ENCODE measurements around the gene MTRF1L.

Gene MTRF1L

GRCh38 chr6:153024709-153025017 lies 22.2 kb upstream of the MTRF1L start:
- DNase-seq (ENCODE audit: low read depth, low spot score): no peak
- TF ChIP-seq ZNF274 (IDR thresholded peaks at IDR 0.05; ENCODE audit: low read depth, low read length): no peak
- no peak for TF ChIP-seq SUZ12 (IDR thresholded peaks at IDR 0.05; ENCODE audit: extremely low read depth, insufficient read depth, insufficient read length)
- no peak for TF ChIP-seq YY1 (IDR thresholded peaks at IDR 0.05; ENCODE audit: insufficient read depth, insufficient read length)
- Histone ChIP-seq H3K36me3 (ENCODE audit: insufficient read depth, insufficient read length, low read length) (no peaks in the 10 kb centered on the region), H3K4me1 (ENCODE audit: insufficient read depth, insufficient read length) (no peaks in the 10 kb centered on the region), H3K27me3 (ENCODE audit: insufficient read depth, insufficient read length) (no peaks in the 10 kb centered on the region), H3K9me3 (ENCODE audit: insufficient read depth, low read length) (no peaks in the 10 kb centered on the region), H3K4me3 (ENCODE audit: insufficient read length, low read depth) (no peak overlapping the region), H3K9ac (ENCODE audit: insufficient read length, low read depth) (no peak overlapping the region)

- H3K9ac ChIP-seq (ENCODE audit: insufficient read length, low read depth): no peak overlapping the region
- no peak overlapping the region for H3K4me3 ChIP-seq (ENCODE audit: insufficient read length, low read depth)
- H3K36me3 ChIP-seq (ENCODE audit: insufficient read depth, insufficient read length, low read length): no peaks in the 10 kb centered on the region
- H3K4me1 ChIP-seq (ENCODE audit: insufficient read depth, insufficient read length): no peaks in the 10 kb centered on the region
- H3K27me3 ChIP-seq (ENCODE audit: insufficient read depth, insufficient read length): no peaks in the 10 kb centered on the region
- no peak for DNase-seq (ENCODE audit: low read depth, low spot score)
- no peaks in the 10 kb centered on the region for H3K9me3 ChIP-seq (ENCODE audit: insufficient read depth, low read length)
- TF ChIP-seq ZNF274 (IDR thresholded peaks at IDR 0.05; ENCODE audit: low read depth, low read length) (no peak), YY1 (IDR thresholded peaks at IDR 0.05; ENCODE audit: insufficient read depth, insufficient read length) (no peak), SUZ12 (IDR thresholded peaks at IDR 0.05; ENCODE audit: extremely low read depth, insufficient read depth, insufficient read length) (no peak)
Observed at GRCh38 chr6:153023977-153024708, 21.6 kb upstream of the MTRF1L start.

- Histone ChIP-seq H3K4me1 (ENCODE audit: insufficient read depth, insufficient read length) (no peaks in the 10 kb centered on the region), H3K27me3 (ENCODE audit: insufficient read depth, insufficient read length) (no peaks in the 10 kb centered on the region), H3K36me3 (ENCODE audit: insufficient read depth, insufficient read length, low read length) (no peaks in the 10 kb centered on the region), H3K9me3 (ENCODE audit: insufficient read depth, low read length) (no peaks in the 10 kb centered on the region), H3K9ac (ENCODE audit: insufficient read length, low read depth) (no peak overlapping the region), H3K4me3 (ENCODE audit: insufficient read length, low read depth) (no peak overlapping the region)
- DNase-seq (ENCODE audit: low read depth, low spot score): no peak
- TF ChIP-seq YY1 (IDR thresholded peaks at IDR 0.05; ENCODE audit: insufficient read depth, insufficient read length) (no peak), SUZ12 (IDR thresholded peaks at IDR 0.05; ENCODE audit: extremely low read depth, insufficient read depth, insufficient read length) (no peak), ZNF274 (IDR thresholded peaks at IDR 0.05; ENCODE audit: low read depth, low read length) (no peak)
Observed at GRCh38 chr6:153018355-153018754, 15.8 kb upstream of the MTRF1L start.

- Histone ChIP-seq H3K36me3 (ENCODE audit: insufficient read depth, insufficient read length, low read length) (no peaks in the 10 kb centered on the region), H3K27me3 (ENCODE audit: insufficient read depth, insufficient read length) (no peaks in the 10 kb centered on the region), H3K4me1 (ENCODE audit: insufficient read depth, insufficient read length) (no peaks in the 10 kb centered on the region), H3K9me3 (ENCODE audit: insufficient read depth, low read length) (no peaks in the 10 kb centered on the region), H3K4me3 (ENCODE audit: insufficient read length, low read depth) (no peak overlapping the region), H3K9ac (ENCODE audit: insufficient read length, low read depth) (no peak overlapping the region)
- DNase-seq (ENCODE audit: low read depth, low spot score): no peak
- TF ChIP-seq ZNF274 (IDR thresholded peaks at IDR 0.05; ENCODE audit: low read depth, low read length) (no peak), YY1 (IDR thresholded peaks at IDR 0.05; ENCODE audit: insufficient read depth, insufficient read length) (no peak), SUZ12 (IDR thresholded peaks at IDR 0.05; ENCODE audit: extremely low read depth, insufficient read depth, insufficient read length) (no peak)
Observed at GRCh38 chr6:153016846-153017245, 14.3 kb upstream of the MTRF1L start.

- DNase-seq (ENCODE audit: low read depth, low spot score): no peak
- H3K36me3 ChIP-seq (ENCODE audit: insufficient read depth, insufficient read length, low read length): no peaks in the 10 kb centered on the region
- H3K4me3 ChIP-seq (ENCODE audit: insufficient read length, low read depth): no peak overlapping the region
- H3K9ac ChIP-seq (ENCODE audit: insufficient read length, low read depth): no peak overlapping the region
- TF ChIP-seq YY1 (IDR thresholded peaks at IDR 0.05; ENCODE audit: insufficient read depth, insufficient read length): no peak
- TF ChIP-seq SUZ12 (IDR thresholded peaks at IDR 0.05; ENCODE audit: extremely low read depth, insufficient read depth, insufficient read length): no peak
- no peak for TF ChIP-seq ZNF274 (IDR thresholded peaks at IDR 0.05; ENCODE audit: low read depth, low read length)
- no peaks in the 10 kb centered on the region for H3K9me3 ChIP-seq (ENCODE audit: insufficient read depth, low read length)
- no peaks in the 10 kb centered on the region for H3K27me3 ChIP-seq (ENCODE audit: insufficient read depth, insufficient read length)
- no peaks in the 10 kb centered on the region for H3K4me1 ChIP-seq (ENCODE audit: insufficient read depth, insufficient read length)
Observed at GRCh38 chr6:153015094-153015640, 12.7 kb upstream of the MTRF1L start.

- Histone ChIP-seq H3K4me3 (ENCODE audit: insufficient read length, low read depth) (no peak overlapping the region), H3K27me3 (ENCODE audit: insufficient read depth, insufficient read length) (no peaks in the 10 kb centered on the region), H3K9me3 (ENCODE audit: insufficient read depth, low read length) (no peaks in the 10 kb centered on the region), H3K9ac (ENCODE audit: insufficient read length, low read depth) (no peak overlapping the region), H3K4me1 (ENCODE audit: insufficient read depth, insufficient read length) (no peaks in the 10 kb centered on the region), H3K36me3 (ENCODE audit: insufficient read depth, insufficient read length, low read length) (no peaks in the 10 kb centered on the region)
- DNase-seq (ENCODE audit: low read depth, low spot score): no peak
- TF ChIP-seq SUZ12 (IDR thresholded peaks at IDR 0.05; ENCODE audit: extremely low read depth, insufficient read depth, insufficient read length) (no peak), YY1 (IDR thresholded peaks at IDR 0.05; ENCODE audit: insufficient read depth, insufficient read length) (no peak), ZNF274 (IDR thresholded peaks at IDR 0.05; ENCODE audit: low read depth, low read length) (no peak)
Observed at GRCh38 chr6:153013438-153013837, 10.9 kb upstream of the MTRF1L start.

GRCh38 chr6:153012856-153013255 lies 10.3 kb upstream of the MTRF1L start:
- TF ChIP-seq SUZ12 (IDR thresholded peaks at IDR 0.05; ENCODE audit: extremely low read depth, insufficient read depth, insufficient read length) (no peak), YY1 (IDR thresholded peaks at IDR 0.05; ENCODE audit: insufficient read depth, insufficient read length) (no peak)
- no peak overlapping the region for H3K9ac ChIP-seq (ENCODE audit: insufficient read length, low read depth)
- no peak overlapping the region for H3K4me3 ChIP-seq (ENCODE audit: insufficient read length, low read depth)
- H3K4me1 ChIP-seq (ENCODE audit: insufficient read depth, insufficient read length): no peaks in the 10 kb centered on the region
- no peaks in the 10 kb centered on the region for H3K9me3 ChIP-seq (ENCODE audit: insufficient read depth, low read length)
- DNase-seq (ENCODE audit: low read depth, low spot score): no peak
- H3K27me3 ChIP-seq (ENCODE audit: insufficient read depth, insufficient read length): no peaks in the 10 kb centered on the region
- H3K36me3 ChIP-seq (ENCODE audit: insufficient read depth, insufficient read length, low read length): no peaks in the 10 kb centered on the region

Data from NT2/D1 (cell line).